Measurements from ENCODE around the gene ANKRD23.
A peak's percentile ranks its signal among the peaks of the same experiment; 100 is the strongest.

Gene ANKRD23

DNA sequence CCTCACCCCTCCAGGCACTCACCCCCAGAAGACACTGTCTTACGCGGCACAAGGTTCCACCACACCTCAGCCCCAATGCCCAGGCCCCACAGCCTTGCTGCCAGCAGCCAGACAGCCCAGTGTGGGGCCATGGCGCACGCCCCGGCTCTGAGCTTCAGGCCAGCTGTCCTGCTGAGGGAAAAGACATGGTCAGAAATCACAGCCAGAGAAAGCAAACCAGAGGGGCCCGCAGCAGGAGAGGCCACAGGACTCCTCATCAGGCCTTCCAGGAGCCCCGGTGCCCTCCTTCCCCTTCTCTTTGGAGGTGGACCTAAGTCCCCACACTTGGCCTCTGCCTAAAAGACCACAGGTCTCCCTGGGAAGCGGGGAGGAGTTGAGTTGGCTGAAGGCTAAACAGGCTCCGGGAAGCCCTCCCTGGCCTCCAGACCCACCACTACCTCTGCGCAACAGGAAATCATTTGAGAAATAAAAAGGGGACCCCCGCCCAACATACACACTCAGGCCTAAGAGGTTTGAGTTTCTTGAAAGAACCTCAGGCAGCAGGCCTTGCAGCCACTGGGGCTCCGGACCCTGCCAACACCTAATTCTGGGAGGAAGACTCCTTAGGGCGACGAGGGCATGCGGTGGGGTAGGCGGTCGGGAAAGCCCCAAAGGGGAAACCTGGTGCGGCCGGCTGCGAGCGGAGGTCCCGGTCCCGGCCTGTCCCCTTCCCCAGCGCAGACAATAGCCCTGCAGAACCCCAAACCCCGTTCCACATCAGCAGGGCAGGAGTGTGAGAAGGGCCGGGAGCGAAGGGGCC is 24.1 kb upstream of the ANKRD23 start:
- ChIA-PET POLR2A (interaction anchor here (0.8 to 2.1 kb wide), 4 partner anchors 8 to 106 kb away, joined by 3 to 22 read pairs (median 4); partner anchors contain the start of genes ANKRD39 and CNNM3), CTCF (interaction anchor here (0.7 to 4.3 kb wide), 22 partner anchors 10 to 244 kb away, joined by 3 to 50 read pairs (median 4); partner anchors contain the start of genes ANKRD36, ANKRD39, CNNM3 and CNNM4)
- no peak for DNase-seq (ENCODE audit: low read depth, low spot score)
- TF ChIP-seq, protein P1, sequence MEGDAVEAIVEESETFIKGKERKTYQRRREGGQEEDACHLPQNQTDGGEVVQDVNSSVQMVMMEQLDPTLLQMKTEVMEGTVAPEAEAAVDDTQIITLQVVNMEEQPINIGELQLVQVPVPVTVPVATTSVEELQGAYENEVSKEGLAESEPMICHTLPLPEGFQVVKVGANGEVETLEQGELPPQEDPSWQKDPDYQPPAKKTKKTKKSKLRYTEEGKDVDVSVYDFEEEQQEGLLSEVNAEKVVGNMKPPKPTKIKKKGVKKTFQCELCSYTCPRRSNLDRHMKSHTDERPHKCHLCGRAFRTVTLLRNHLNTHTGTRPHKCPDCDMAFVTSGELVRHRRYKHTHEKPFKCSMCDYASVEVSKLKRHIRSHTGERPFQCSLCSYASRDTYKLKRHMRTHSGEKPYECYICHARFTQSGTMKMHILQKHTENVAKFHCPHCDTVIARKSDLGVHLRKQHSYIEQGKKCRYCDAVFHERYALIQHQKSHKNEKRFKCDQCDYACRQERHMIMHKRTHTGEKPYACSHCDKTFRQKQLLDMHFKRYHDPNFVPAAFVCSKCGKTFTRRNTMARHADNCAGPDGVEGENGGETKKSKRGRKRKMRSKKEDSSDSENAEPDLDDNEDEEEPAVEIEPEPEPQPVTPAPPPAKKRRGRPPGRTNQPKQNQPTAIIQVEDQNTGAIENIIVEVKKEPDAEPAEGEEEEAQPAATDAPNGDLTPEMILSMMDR (IDR thresholded peaks at IDR 0.05; ENCODE audit: insufficient read depth, low read length, missing control alignments): no peak
- peak overlapping the region; percentile 87 for H3K4me3 ChIP-seq (ENCODE audit: low read depth, low read length)

DNA sequence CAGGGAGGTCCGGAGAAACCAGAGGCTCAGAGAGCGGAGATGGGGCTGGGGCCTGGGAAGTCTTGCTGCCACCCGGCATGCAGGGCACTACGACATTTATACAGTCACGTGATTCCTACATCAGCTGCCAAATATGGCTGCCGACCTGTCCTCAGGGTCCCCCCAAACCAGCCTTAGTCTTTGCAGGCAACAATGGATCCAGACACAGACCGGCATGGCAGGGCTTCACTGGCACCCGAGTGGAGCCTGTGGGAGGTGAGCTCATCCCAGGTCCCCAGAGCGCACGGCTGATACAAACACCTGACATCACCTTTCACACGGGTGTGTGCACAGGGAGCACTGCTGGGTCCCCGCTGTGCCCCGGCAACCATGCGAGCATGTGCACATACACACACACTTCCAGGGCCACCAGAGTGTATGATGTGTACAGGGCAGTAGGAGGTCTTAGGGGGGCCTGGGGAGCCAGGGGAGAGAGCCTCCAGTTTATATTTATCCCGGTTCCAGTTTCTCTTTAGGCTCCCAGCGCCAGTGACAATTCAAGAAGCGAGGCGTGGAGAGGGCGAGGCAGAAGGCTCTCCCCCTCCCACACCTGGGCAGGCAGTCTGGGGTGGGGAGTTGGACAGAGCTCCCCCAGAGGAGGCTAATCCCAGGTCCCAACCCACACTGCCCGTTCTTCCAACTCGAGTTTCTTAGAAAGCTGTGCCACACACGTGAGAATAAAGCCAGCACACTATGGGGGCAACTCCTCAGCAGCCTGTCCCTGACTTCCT is 23.4 kb upstream of the ANKRD23 start:
- TF ChIP-seq, protein P1 (IDR thresholded peaks at IDR 0.05; ENCODE audit: insufficient read depth, low read length, missing control alignments): no peak
- H3K4me3 ChIP-seq (ENCODE audit: low read depth, low read length): peak overlapping the region; percentile 87
- DNase-seq (ENCODE audit: low read depth, low spot score): no peak
- ChIA-PET POLR2A (interaction anchor here (2.1 kb wide), 1 partner anchor 9 kb away, joined by 22 read pairs; the partner anchor contains the start of gene ANKRD39), CTCF (interaction anchor here (0.6 to 4.3 kb wide), 3 partner anchors 9 to 1083 kb away, joined by 3 to 50 read pairs (median 8); partner anchors contain the start of gene ANKRD39)

DNA sequence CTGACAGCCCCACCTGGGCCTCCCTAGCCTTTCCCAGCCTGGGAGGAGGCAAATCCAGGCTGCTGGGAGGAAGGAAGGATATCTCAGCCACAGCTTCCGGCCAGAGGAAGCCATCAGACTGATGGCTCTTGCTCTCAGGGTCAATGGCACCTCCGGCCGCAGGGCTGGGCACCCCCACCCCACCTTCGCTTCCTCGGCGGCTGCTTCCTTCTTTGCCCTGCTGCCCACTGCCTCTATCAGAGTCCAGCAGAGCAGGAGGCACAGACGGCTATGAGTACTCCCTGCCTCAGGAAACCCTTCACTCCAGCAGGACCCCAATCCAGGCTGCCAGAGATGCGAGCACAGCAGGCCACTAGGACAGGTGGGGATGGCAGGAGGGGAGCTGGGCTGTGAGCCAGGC is 22.8 kb upstream of the ANKRD23 start:
- TF ChIP-seq, protein P1 (IDR thresholded peaks at IDR 0.05; ENCODE audit: insufficient read depth, low read length, missing control alignments): no peak
- no peak for DNase-seq (ENCODE audit: low read depth, low spot score)
- peak overlapping the region; percentile 87 for H3K4me3 ChIP-seq (ENCODE audit: low read depth, low read length)
- ChIA-PET POLR2A (no interaction called here), CTCF (interaction anchor here (2.2 to 4.3 kb wide), 2 partner anchors 9 to 84 kb away, joined by 8 to 50 read pairs; partner anchors contain the start of gene ANKRD39)

DNA sequence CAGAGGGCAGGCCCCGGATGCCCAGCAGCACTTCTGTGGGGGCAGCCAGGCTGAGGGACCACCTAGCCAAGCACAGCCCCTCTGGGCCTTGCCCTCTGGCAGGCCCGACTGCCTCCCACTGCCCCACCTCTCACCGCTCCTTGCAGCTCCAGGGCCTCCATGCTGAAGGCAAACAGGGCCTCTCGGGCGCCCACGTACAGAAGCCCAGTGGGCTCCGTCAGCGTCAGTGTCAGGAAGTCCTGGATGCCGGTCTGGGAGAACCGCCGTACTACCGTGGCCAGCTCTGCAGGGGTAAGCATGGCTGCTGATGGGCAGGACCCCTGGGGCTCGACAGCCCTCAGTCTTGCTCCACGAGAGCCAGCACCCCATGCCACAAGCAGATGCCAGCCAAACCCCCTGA is 22.3 kb upstream of the ANKRD23 start:
- no peak overlapping the region; the same call in 1 of the 2 replicates for H3K4me3 ChIP-seq (ENCODE audit: low read depth, low read length)
- ChIA-PET CTCF (interaction anchor here (2.2 to 4.3 kb wide), 2 partner anchors 8 to 85 kb away, joined by 8 to 50 read pairs; partner anchors contain the start of gene ANKRD39), POLR2A (no interaction called here)
- TF ChIP-seq, protein P1 (IDR thresholded peaks at IDR 0.05; ENCODE audit: insufficient read depth, low read length, missing control alignments): no peak
- no peak for DNase-seq (ENCODE audit: low read depth, low spot score)

DNA sequence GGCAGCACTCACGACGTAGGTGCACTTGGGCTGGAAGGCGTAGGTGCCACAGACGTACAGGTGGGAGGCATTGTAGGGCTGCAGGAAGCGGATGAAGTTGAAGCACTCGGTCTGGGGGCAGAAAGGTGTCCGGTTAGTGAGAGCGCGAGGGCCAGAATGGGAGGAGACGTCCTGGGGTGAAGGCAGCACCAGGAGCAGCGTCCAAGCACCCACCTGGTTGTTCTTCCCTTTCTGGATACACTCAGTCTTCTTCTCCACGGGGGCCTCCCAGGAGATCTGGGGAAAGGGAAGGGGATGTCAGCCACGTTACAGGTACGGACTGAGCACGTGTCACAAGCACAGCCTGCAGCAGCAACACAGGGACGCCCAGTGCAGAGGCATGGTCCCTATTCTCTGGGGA is 21.8 kb upstream of the ANKRD23 start:
- CTCF ChIA-PET: interaction anchor here (4.3 to 10.4 kb wide), 2 partner anchors 8 to 88 kb away, joined by 50 to 153 read pairs; partner anchors contain the start of gene ANKRD39
- no peak overlapping the region for H3K4me3 ChIP-seq (ENCODE audit: low read depth, low read length)

More for the DNA sequence above, 21.8 kb upstream of the ANKRD23 start:
- DNase-seq (ENCODE audit: low read depth, low spot score): no peak
- TF ChIP-seq, protein P1 (IDR thresholded peaks at IDR 0.05; ENCODE audit: insufficient read depth, low read length, missing control alignments): no peak
- POLR2A ChIA-PET: no interaction called here
